Neuronal stem cell (in vitro differentiated cells): ENCODE data around the gene GLIS1.

Experiments
- DNase-seq: peaks from one replicate; pipeline ENCODE4 v3.0.0-alpha.2; 2013; ENCODE audit warnings: low spot score
- H2AFZ ChIP-seq: one replicate; pipeline ENCODE4 v1.6.1; 2013; ENCODE audit warnings: mild to moderate bottlenecking, low read length, inconsistent platforms
- H2AK5ac ChIP-seq: 2 replicates; pipeline ENCODE4 v1.6.1; 2013; ENCODE audit warnings: low read depth, mild to moderate bottlenecking, inconsistent platforms, low read length, moderate library complexity, mixed read lengths
- H2BK120ac ChIP-seq: 2 replicates; pipeline ENCODE4 v1.6.1; 2013; ENCODE audit warnings: low read depth, mild to moderate bottlenecking, inconsistent platforms, low read length, moderate library complexity, mixed read lengths
- H2BK12ac ChIP-seq: one replicate; pipeline ENCODE4 v1.6.1; 2013; ENCODE audit warnings: low read length, inconsistent platforms
- H2BK15ac ChIP-seq: 2 replicates; pipeline ENCODE4 v1.6.1; 2013; ENCODE audit warnings: mild to moderate bottlenecking, low read length, inconsistent platforms, mixed read lengths
- H2BK5ac ChIP-seq: one replicate; pipeline ENCODE4 v1.6.1; 2013; ENCODE audit warnings: inconsistent platforms, mild to moderate bottlenecking, low read length, moderate library complexity
- H3K14ac ChIP-seq: one replicate; pipeline ENCODE4 v1.6.1; 2013; ENCODE audit warnings: low read length, inconsistent platforms
- H3K18ac ChIP-seq: 2 replicates; pipeline ENCODE4 v1.6.1; 2013; ENCODE audit warnings: low read length, inconsistent platforms
- H3K23ac ChIP-seq: 2 replicates; pipeline ENCODE4 v1.6.1; 2013; ENCODE audit warnings: low read depth, mild to moderate bottlenecking, mixed read lengths, low read length, inconsistent platforms; ENCODE audit not compliant: poor library complexity
- H3K27ac ChIP-seq: replicated peaks from 3 replicates; pipeline ENCODE4 v1.5.1; 2013; ENCODE audit warnings: low read length, inconsistent platforms
- H3K27me3 ChIP-seq, 3 experiments: 2 replicates each; pipeline ENCODE4 v1.6.1; 2013; ENCODE audit warnings: low read length in 3 of 3, mild to moderate bottlenecking in 2 of 3, inconsistent platforms in 1 of 3, low read depth in 1 of 3, mixed read lengths in 1 of 3, moderate library complexity in 1 of 3; ENCODE audit not compliant: control insufficient read depth in 3 of 3, insufficient read depth in 3 of 3
- H3K36me3 ChIP-seq, 2 donors: replicated peaks in 1 of 2; 2 replicates each; pipeline ENCODE4 v1.6.1; 2013; ENCODE audit warnings: low read length in 2 of 2; ENCODE audit not compliant: control insufficient read depth in 2 of 2, insufficient read depth in 2 of 2
- H3K4ac ChIP-seq: 2 replicates; pipeline ENCODE4 v1.6.1; 2013; ENCODE audit warnings: inconsistent platforms, mild to moderate bottlenecking, low read length, moderate library complexity
- H3K4me1 ChIP-seq, 2 donors: 1 replicate in 1 of 2; 2 replicates in 1 of 2; pipeline ENCODE4 v1.6.1; 2013; ENCODE audit warnings: low read length in 2 of 2, low read depth in 1 of 2; ENCODE audit not compliant: control insufficient read depth in 2 of 2, insufficient read depth in 1 of 2
- H3K4me2 ChIP-seq: one replicate; pipeline ENCODE4 v1.6.1; 2013; ENCODE audit warnings: mild to moderate bottlenecking, low read length, inconsistent platforms; ENCODE audit not compliant: insufficient read depth, poor library complexity, severe bottlenecking
- H3K4me3 ChIP-seq, 2 donors: 2 replicates each; pipeline ENCODE4 v1.5.1; 2013; ENCODE audit warnings: low read length in 2 of 2, mild to moderate bottlenecking in 2 of 2, inconsistent platforms in 1 of 2, moderate library complexity in 1 of 2
- H3K79me1 ChIP-seq: one replicate; pipeline ENCODE4 v1.6.1; 2013; ENCODE audit warnings: low read depth, mild to moderate bottlenecking, inconsistent platforms, low read length, moderate library complexity
- H3K9ac ChIP-seq: one replicate; pipeline ENCODE4 v1.6.1; 2013; ENCODE audit warnings: mild to moderate bottlenecking, low read depth, low read length, inconsistent platforms; ENCODE audit not compliant: poor library complexity
- H3K9me3 ChIP-seq, 2 donors: replicated peaks in 1 of 2; 2 replicates each; pipeline versions ENCODE3 to v1.6.1; 2013; ENCODE audit warnings: low read length in 2 of 2, mild to moderate bottlenecking in 2 of 2, inconsistent platforms in 1 of 2, low read depth in 1 of 2, mixed read lengths in 1 of 2, moderate library complexity in 1 of 2; ENCODE audit not compliant: control insufficient read depth in 2 of 2, insufficient read depth in 1 of 2
- H4K8ac ChIP-seq: one replicate; pipeline ENCODE4 v1.6.1; 2013; ENCODE audit warnings: low read depth, mild to moderate bottlenecking, inconsistent platforms, low read length, moderate library complexity
- H4K91ac ChIP-seq: one replicate; pipeline ENCODE4 v1.6.1; 2013; ENCODE audit warnings: low read length, low read depth, mild to moderate bottlenecking, inconsistent platforms; ENCODE audit not compliant: poor library complexity
- WGBS, 2 donors: extraction: QIAGEN DNeasy Blood & Tissue Kit; methylation state at CpG; one replicate each; pipeline ENCODE4 v1.1.7; 2013; ENCODE audit warnings: missing lambda C conversion rate in 2 of 2, mixed read lengths in 1 of 2; ENCODE audit not compliant: insufficient read length in 2 of 2, insufficient replicate concordance in 1 of 2; ENCODE audit errors: extremely low coverage in 2 of 2; 5-methylcytosine and 5-hydroxymethylcytosine counted together

GLIS1 gene

GRCh38 chr1:53573931-53574330 is 165.0 kb downstream of the GLIS1 start:
- Histone ChIP-seq H2BK5ac (no peak overlapping the region), H4K91ac (no peak overlapping the region), H3K18ac (peak overlapping the region; percentile 53), H3K27ac (no peak overlapping the region), H2AFZ (no peak overlapping the region), H3K4ac (no peak overlapping the region), H3K23ac (peak overlapping the region; percentile 67), H3K4me1 (peaks cover 4 to 21% of the 10 kb centered on the region in 2 donors), H2BK12ac (no peak overlapping the region), H3K27me3 (peaks cover 0 to 29% (median 0%) of the 10 kb centered on the region in 3 experiments), H2BK15ac (no peak overlapping the region), H3K36me3 (no peaks in the 10 kb centered on the region), H3K9ac (no peak overlapping the region), H2AK5ac (no peak overlapping the region), H3K4me2 (no peak overlapping the region), H3K4me3 (no peak overlapping the region), H3K9me3 (no peaks in the 10 kb centered on the region), H2BK120ac (no peak overlapping the region), H3K79me1 (no peaks in the 10 kb centered on the region), H4K8ac (no peak overlapping the region), H3K14ac (no peak overlapping the region)
- WGBS, 2 donors = no CpG with 5 or more reads among the region's 4 CpGs
- no peak for DNase-seq

GRCh38 chr1:53573522-53573921 is 165.4 kb downstream of the GLIS1 start:
- Histone ChIP-seq H3K4ac (no peak overlapping the region), H3K4me2 (no peak overlapping the region), H3K4me3 (peak overlapping the region in 1 of 2 donors; percentile 24), H2AK5ac (no peak overlapping the region), H3K79me1 (no peaks in the 10 kb centered on the region), H3K9ac (no peak overlapping the region), H4K91ac (peak overlapping the region; percentile 5), H3K36me3 (no peaks in the 10 kb centered on the region), H4K8ac (no peak overlapping the region), H3K23ac (peak overlapping the region; percentile 12), H3K4me1 (peaks cover 4 to 21% of the 10 kb centered on the region in 2 donors), H2AFZ (no peak overlapping the region), H3K18ac (no peak overlapping the region), H3K14ac (peak overlapping the region; percentile 25), H3K27ac (no peak overlapping the region), H2BK12ac (no peak overlapping the region), H3K9me3 (no peaks in the 10 kb centered on the region), H2BK120ac (no peak overlapping the region), H3K27me3 (peaks cover 0 to 29% (median 0%) of the 10 kb centered on the region in 3 experiments), H2BK15ac (no peak overlapping the region), H2BK5ac (no peak overlapping the region)
- no CpG with 5 or more reads among the region's 8 CpGs for WGBS, 2 donors
- DNase-seq = no peak

DNA sequence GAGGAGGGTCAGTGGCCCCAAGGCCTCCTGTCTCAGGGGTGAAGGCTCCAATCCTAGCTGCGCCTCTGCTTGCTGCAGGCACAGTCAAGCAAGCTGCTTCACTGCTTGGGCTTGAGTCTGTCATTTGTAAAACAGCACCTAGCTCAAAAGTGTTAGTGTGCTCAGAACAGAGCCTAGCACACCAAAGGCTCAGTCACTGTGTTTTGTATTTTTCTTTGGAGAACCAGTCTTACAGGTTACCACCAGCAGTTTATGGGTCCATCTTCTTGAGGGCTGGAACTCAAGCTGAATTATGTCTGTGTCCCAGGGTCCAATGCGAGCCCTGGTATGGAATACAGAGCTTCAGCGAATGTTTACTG is 166.2 kb downstream of the GLIS1 start:
- no peak overlapping the region for H2BK15ac ChIP-seq
- H3K27ac ChIP-seq = no peak overlapping the region
- H3K18ac ChIP-seq = peak overlapping the region; percentile 6
- H3K9me3 ChIP-seq = no peaks in the 10 kb centered on the region
- no CpG with 5 or more reads among the region's 3 CpGs for WGBS, 2 donors
- H3K14ac ChIP-seq = no peak overlapping the region
- no peak overlapping the region for H2AK5ac ChIP-seq
- H2BK5ac ChIP-seq = no peak overlapping the region
- DNase-seq = no peak
- no peak overlapping the region for H2BK12ac ChIP-seq
- no peaks in the 10 kb centered on the region for H3K36me3 ChIP-seq
- no peaks in the 10 kb centered on the region for H3K79me1 ChIP-seq
- H4K8ac ChIP-seq = no peak overlapping the region
- H3K4ac ChIP-seq = no peak overlapping the region
- H3K23ac ChIP-seq = no peak overlapping the region
- no peak overlapping the region for H2AFZ ChIP-seq
- H3K4me3 ChIP-seq = no peak overlapping the region
- H2BK120ac ChIP-seq = no peak overlapping the region
- H4K91ac ChIP-seq = no peak overlapping the region
- H3K9ac ChIP-seq = no peak overlapping the region
- H3K4me2 ChIP-seq = no peak overlapping the region
- H3K4me1 ChIP-seq = peaks cover 4 to 21% of the 10 kb centered on the region in 2 donors
- peaks cover 0 to 29% (median 0%) of the 10 kb centered on the region in 3 experiments for H3K27me3 ChIP-seq

DNA sequence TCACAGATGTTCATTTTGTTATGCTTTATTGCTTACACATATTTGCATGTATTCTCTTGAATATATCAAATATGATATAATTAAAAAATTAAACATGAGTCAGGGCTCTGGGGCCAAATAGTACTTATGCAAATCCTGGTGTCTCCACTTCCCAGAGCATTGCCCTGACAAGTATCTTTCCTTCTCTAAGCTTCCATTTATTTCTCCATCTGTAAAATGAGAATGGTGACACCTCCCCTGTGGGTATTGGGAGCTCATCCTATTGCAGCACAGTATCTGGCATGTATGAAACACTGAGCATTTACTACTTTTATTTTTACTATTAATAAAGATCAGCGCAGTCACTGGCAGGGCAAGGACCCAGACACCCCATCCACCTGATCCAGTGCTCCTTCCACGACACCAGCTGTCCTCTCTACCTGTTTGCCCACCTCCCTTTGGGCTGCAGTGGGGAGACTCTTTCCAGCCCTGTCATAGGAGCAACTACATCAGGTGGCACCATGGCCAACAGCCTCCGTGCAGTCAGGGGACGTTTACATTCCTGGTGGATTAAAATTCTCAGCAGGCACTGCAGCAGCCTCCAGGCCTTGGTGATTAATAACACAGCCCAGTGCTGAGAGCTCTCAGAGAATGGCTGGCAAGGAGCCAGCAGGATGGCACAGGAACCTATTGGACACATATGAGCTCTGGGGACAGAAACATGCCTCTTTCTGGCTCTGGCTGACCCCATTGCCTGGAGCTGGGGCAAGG is 166.7 kb downstream of the GLIS1 start:
- Histone ChIP-seq H2AK5ac (no peak overlapping the region), H2BK12ac (no peak overlapping the region), H3K27ac (no peak overlapping the region), H3K4me1 (peaks cover 4 to 21% of the 10 kb centered on the region in 2 donors), H3K4me2 (no peak overlapping the region), H2AFZ (no peak overlapping the region), H2BK15ac (no peak overlapping the region), H3K9ac (no peak overlapping the region), H3K23ac (no peak overlapping the region), H2BK5ac (no peak overlapping the region), H3K36me3 (no peaks in the 10 kb centered on the region), H3K4ac (no peak overlapping the region), H3K14ac (no peak overlapping the region), H3K18ac (peak overlapping the region; percentile 6), H3K79me1 (no peaks in the 10 kb centered on the region), H4K8ac (no peak overlapping the region), H2BK120ac (no peak overlapping the region), H4K91ac (no peak overlapping the region), H3K27me3 (peaks cover 0 to 29% (median 0%) of the 10 kb centered on the region in 3 experiments), H3K9me3 (no peaks in the 10 kb centered on the region), H3K4me3 (no peak overlapping the region)
- DNase-seq = no peak
- no CpG with 5 or more reads among the region's 4 CpGs for WGBS, 2 donors
